Stimulated activated naive CD8-positive, alpha-beta T cell treated with anti-CD3 and anti-CD28 coated beads, Interleukin-15, amount 100 ng/mL, for 72 hours (primary cell): ENCODE data around the gene SNX25.
"Not testable (repeated sequence)": the region's sequence is repeated elsewhere in the genome, so short reads cannot be mapped to it uniquely, and the experiment has no call there.

Source experiments
- ATAC-seq: fragments of 150-1000 bp; cut with Tn5 transposase; 2 replicates; pipeline ENCODE4 v1.10.0; 2021; ENCODE audit warnings: mild to moderate bottlenecking, moderate library complexity
- DNase-seq, 2 donors: peaks; one replicate each; pipeline ENCODE4 v3.0.0; 2021 to 2022
- H3K27ac Mint-ChIP-seq, 2 donors: one replicate each; pipeline ENCODE4 v1.8.0; 2022; ENCODE audit warnings: mild to moderate bottlenecking in 2 of 2, mixed read lengths in 2 of 2, moderate library complexity in 2 of 2
- H3K27me3 Mint-ChIP-seq: one replicate; pipeline ENCODE4 v1.8.0; 2022; ENCODE audit warnings: mixed read lengths
- H3K4me1 Mint-ChIP-seq: one replicate; pipeline ENCODE4 v1.8.0; 2022; ENCODE audit warnings: mild to moderate bottlenecking, mixed read lengths
- H3K4me3 Mint-ChIP-seq, 2 donors: one replicate each; pipeline ENCODE4 v1.8.0; 2022; ENCODE audit warnings: mild to moderate bottlenecking in 2 of 2, mixed read lengths in 2 of 2, moderate library complexity in 1 of 2
- H3K9me3 Mint-ChIP-seq, 2 donors: one replicate each; pipeline ENCODE4 v1.8.0; 2022; ENCODE audit warnings: mixed read lengths in 2 of 2

SNX25 gene

DNA sequence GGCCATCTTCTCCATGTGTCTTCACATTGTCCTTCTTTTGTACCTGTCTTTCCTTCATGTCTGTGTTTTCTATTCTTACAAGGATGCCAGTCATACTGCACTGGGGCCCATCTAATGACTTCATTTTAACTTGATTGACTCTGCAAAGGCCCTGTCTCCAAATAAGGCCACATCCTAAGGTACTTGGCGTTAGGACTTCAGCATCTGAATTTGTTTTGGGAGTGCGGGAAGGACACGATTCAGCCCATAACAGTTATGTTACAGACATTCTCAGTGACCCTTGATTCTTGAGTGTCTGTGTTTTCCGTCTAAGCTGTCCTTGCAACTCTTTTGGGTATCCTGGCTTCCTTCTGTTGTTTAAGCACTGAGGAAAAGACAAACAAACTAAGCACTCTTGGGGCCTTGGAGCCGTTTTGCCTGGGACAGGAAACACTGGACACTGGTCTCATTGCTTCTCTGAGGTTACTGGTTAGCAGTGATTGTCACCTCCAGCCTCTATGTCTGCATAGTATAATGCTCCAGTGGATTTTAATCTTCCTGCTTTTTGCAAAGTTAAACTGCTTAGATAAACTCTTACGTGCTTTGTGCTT is 80.7 kb downstream of the SNX25 start:
- DNase-seq: no peak
- no peak for ATAC-seq
- no peak overlapping the region for H3K27ac Mint-ChIP-seq
- no peak overlapping the region for H3K4me3 Mint-ChIP-seq
- H3K4me1 Mint-ChIP-seq: no peaks in the 10 kb centered on the region
- no peaks in the 10 kb centered on the region for H3K9me3 Mint-ChIP-seq
- no peaks in the 10 kb centered on the region for H3K27me3 Mint-ChIP-seq

DNA sequence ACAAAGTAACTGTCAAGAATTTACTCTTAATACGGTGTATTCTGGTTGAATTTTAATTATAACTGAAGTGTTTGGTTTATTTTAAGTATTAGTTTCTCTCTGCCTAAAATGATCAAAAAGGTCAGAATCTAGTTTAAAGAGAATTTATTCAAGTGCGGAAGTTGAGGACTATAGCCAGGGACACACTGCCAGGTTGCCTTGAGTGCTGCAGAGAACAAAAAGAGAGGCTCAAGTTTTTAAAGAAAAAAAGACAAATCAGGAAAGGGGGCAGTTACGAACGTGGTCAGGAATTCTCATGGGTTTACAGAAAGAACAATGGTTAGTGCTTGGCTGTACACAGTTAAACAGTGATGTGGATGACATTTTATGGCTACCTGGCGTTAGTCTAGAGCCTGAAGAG is 81.3 kb downstream of the SNX25 start:
- ATAC-seq: no peak
- H3K9me3 Mint-ChIP-seq: no peaks in the 10 kb centered on the region
- H3K27me3 Mint-ChIP-seq: no peaks in the 10 kb centered on the region
- no peak overlapping the region for H3K27ac Mint-ChIP-seq
- no peak for DNase-seq
- H3K4me1 Mint-ChIP-seq: no peaks in the 10 kb centered on the region
- H3K4me3 Mint-ChIP-seq: no peak overlapping the region

DNA sequence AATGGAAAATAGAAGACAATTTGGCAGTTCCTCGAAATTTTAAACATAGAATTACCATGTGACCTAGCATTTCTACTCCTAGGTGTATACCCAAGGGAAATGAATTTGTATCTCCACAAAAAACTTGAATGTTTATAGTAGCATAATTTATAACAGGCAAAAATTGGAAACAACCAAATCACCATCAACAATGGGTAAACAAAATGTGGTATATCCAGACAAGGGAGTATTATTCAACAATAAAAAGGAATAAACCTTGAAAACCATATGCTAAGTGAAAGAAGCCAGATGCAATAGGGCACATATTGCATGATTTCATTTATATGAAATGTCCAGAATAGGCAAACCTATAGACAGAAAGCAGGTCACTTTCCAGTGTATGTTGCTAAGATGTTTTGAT is 83.8 kb downstream of the SNX25 start:
- Mint-ChIP-seq H3K4me3 (no peak overlapping the region), H3K27me3 (no peaks in the 10 kb centered on the region), H3K27ac (no peak overlapping the region), H3K9me3 (no peaks in the 10 kb centered on the region), H3K4me1 (no peaks in the 10 kb centered on the region)
- ATAC-seq: no peak
- no peak for DNase-seq

DNA sequence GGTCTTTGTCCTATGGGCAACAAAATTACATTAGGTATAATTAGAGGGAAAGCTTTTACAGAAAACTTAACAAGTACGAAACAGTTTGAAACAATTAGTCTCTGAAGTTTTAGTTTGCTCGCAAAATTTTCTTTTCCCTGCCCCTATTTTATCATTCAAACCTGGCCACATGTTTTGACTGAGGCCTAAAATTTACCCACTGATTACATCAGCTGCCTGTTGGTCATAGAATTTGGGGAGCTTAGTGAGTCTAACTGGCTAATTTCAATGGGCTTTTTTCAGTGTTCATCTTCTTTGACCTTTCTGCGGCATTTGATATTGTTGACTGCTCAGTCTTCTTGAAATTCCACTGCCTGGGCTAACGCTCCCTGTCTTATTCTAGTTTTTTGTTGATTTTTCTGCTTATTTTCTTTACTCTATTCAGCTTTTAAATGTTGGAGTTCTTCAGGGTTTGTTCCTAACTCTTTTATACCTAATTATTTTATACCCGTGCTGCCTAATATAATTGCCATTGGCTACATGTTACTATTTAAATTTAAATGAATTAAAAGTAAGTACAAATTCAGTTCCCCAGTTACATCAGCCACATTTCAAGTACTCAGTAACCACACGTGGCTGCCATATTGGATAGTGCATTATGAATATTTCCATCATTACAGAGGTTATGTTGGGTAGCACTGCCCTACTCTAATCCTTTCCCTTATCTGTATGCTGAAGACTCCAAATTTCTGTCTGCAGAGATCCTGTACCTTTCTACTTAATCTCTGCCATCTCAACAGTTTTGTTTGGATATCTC is 87.5 kb downstream of the SNX25 start:
- Mint-ChIP-seq H3K4me3 (no peak overlapping the region), H3K27ac (peak overlapping the region in 1 of 2 donors; percentile 27), H3K9me3 (no peaks in the 10 kb centered on the region), H3K4me1 (no peaks in the 10 kb centered on the region), H3K27me3 (no peaks in the 10 kb centered on the region)
- ATAC-seq: no peak
- no peak for DNase-seq

DNA sequence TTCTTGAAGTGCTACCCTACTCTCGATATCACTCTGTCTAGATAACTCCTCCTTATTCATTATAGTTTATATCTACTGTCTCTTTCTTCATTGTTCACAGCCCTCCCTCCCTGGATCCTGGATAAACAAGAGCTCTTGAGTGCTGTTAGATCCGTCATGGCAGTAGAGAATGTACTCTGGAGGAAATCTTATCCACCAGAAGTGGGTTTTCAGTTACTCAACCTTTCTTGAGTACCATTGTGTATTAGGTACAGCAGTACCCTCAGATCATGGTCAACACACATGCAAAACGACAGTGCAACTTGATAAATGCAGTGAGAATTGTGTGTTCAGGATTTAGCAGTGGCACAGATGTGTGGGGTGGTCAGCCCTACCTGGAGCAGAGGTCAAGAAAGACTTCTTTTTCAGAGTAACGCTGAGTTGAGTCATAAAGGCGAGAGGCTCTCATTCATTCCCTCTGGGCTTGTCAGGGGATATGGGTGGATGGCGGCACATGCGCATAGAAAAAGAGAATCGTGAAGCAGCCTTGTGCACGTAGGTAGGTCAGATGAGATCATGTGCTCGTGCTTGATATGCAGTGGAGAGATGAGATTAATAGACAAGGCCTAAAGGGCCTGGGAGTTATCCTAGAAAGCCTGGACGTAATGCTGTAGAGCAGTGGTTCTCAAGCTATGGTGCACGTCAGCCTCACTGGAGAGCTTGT is 89.5 kb downstream of the SNX25 start:
- no peak overlapping the region for H3K4me3 Mint-ChIP-seq
- no peaks in the 10 kb centered on the region for H3K4me1 Mint-ChIP-seq
- ATAC-seq: no peak
- DNase-seq: no peak
- no peaks in the 10 kb centered on the region for H3K27me3 Mint-ChIP-seq
- H3K27ac Mint-ChIP-seq: peak overlapping the region in 1 of 2 donors; percentile 0
- no peaks in the 10 kb centered on the region for H3K9me3 Mint-ChIP-seq

DNA sequence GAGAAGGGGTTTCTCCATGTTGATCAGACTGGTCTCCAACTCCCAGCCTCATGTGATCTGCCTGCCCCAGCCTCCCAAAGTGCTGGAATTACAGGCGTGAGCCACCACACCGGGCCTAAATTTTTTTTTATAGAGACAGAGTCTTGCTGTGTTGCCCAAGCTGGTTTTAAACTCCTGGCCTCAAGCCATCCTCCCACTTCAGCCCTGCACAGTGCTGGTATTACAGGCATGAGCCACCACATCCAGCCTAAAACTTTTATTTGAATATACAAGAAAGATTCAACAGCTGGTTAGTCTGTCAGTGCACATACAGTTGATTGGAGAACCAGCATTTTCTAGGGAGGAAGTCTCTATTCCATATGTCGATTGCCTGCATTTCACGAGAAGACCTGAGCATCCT is 95.1 kb downstream of the SNX25 start:
- DNase-seq: no peak
- Mint-ChIP-seq H3K27me3 (no peaks in the 10 kb centered on the region), H3K9me3 (no peaks in the 10 kb centered on the region), H3K27ac (peak overlapping the region in 1 of 2 donors; percentile 55), H3K4me1 (peaks cover 7% of the 10 kb centered on the region), H3K4me3 (no peak overlapping the region)
- peak; percentile 18 for ATAC-seq

DNA sequence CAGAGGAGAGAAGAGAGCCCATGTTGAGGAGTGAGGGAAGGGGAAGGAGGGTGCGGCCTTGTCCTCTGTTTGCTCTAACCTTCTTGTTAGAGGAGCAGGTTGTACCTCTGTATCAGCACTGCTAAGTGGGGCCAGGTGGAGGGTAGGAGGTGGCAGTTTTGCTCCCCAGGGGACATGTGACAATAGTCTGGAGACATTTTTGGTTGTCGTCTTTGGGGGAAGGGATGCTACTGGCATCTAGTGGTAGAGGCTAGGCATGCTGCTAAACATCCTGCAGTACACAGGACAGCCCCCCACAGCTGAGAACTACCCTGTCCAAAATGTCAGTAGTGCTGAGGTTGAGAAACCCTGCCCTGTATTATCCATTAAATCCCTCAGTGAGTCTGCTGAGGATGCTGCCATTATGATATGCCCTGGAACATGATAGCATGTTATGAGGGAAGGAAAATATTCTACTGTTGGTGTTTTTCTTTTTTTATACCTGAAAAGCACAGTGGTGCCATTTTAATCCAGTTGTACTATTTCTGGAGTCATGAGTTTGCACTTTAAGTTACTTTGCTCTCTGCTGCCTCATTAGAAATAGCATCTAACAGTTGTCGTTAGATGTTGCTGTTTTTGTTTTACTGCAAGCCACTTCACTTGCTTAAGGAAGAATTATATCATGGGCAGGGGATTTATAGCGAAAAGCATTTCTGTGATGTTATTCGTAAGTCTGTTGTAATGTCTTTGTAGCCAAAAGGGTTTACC is 95.7 kb downstream of the SNX25 start:
- H3K9me3 Mint-ChIP-seq: no peaks in the 10 kb centered on the region
- DNase-seq (peak; percentile 19 to 32), ATAC-seq (peak; percentile 83)
- H3K4me1 Mint-ChIP-seq: peaks cover 7% of the 10 kb centered on the region
- H3K27ac Mint-ChIP-seq: peak overlapping the region in 1 of 2 donors; percentile 55
- no peak overlapping the region for H3K4me3 Mint-ChIP-seq
- no peaks in the 10 kb centered on the region for H3K27me3 Mint-ChIP-seq

DNA sequence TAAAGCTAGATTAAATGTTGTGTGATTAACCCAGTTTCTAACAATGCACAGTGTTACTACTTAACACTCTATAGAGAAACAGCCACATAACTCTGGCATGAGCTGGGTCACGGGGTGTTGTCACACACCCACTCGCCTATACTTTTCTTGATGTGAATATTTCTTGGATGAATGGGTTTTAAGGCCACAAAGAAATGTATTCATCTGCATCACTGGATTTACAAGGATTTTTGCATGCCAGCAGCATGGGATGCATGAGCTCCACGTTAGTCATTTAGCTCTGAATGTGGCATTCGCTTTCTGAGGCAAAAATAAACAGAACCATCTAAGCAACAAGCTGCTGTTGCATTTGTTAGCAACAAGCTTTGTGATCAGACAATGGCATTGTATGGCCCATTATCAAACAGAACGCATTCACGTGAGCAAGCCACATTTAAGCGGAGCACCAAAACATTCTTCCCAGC is 96.6 kb downstream of the SNX25 start:
- DNase-seq: no peak
- no peaks in the 10 kb centered on the region for H3K9me3 Mint-ChIP-seq
- no peak overlapping the region for H3K4me3 Mint-ChIP-seq
- ATAC-seq: no peak
- peaks cover 7% of the 10 kb centered on the region for H3K4me1 Mint-ChIP-seq
- no peaks in the 10 kb centered on the region for H3K27me3 Mint-ChIP-seq
- H3K27ac Mint-ChIP-seq: no peak overlapping the region

DNA sequence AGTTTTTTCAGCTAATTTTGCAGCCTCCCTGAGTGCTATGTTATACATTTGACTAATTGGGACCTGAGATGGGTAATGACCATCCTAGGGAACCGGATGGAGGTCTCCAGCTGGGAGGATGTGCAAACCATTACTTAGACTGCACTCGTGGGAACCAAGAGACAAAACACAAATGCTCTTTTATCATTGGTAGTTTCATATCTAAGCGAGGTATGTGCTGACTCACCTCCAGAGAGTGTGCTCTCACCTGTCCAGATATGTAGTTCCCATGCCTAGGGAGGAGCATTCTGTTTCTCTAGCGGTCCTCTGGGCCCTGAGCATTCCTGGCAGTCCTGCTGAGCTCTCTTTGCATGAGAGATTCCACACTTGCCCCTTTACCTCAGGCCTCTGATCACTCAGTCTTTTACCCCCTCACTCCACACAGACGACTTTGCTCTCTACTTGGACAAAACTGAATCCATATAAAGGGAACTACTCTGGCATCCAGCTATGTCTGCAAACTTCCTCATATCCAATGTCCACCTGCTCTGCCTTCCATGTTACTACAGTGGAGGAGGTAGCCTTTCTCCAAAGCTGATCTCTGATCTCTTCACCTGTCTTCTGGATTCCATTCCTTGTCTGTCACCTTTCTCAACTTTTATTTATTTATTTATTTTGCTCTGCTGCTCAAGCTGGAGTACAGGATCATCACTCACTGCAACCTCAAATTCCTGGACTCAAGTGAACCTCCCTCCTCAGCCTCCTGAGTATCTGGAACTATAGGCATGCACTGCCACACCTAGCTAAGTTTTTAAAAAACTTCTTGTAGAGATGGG is 97.9 kb downstream of the SNX25 start:
- ATAC-seq (no peak), DNase-seq (no peak)
- Mint-ChIP-seq H3K27me3 (no peaks in the 10 kb centered on the region), H3K27ac (no peak overlapping the region), H3K4me3 (no peak overlapping the region), H3K4me1 (peaks cover 7% of the 10 kb centered on the region), H3K9me3 (no peaks in the 10 kb centered on the region)

DNA sequence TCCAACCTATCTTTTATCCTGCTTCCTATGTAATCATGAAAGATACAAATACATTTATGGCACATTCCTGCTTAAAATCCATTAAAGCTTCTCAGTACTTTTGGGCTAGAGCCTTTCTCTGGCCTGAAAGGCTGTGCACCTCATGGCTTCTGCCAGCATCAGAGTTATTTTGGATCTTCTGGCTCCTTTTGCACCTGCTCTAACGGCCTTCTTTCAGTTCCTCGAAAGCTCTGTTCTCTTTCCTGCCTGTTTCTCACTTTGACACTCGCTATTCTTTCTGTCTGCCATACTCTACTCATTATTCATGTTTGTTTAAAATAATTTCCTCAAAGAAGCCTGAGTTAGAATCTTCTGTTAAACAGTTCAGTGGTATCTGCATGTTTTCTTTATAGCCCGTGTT is 100.4 kb downstream of the SNX25 start:
- ATAC-seq (no peak), DNase-seq (no peak)
- H3K4me1 Mint-ChIP-seq: peaks cover 3% of the 10 kb centered on the region
- H3K27ac Mint-ChIP-seq: no peak overlapping the region
- no peaks in the 10 kb centered on the region for H3K9me3 Mint-ChIP-seq
- H3K27me3 Mint-ChIP-seq: no peaks in the 10 kb centered on the region
- no peak overlapping the region for H3K4me3 Mint-ChIP-seq

DNA sequence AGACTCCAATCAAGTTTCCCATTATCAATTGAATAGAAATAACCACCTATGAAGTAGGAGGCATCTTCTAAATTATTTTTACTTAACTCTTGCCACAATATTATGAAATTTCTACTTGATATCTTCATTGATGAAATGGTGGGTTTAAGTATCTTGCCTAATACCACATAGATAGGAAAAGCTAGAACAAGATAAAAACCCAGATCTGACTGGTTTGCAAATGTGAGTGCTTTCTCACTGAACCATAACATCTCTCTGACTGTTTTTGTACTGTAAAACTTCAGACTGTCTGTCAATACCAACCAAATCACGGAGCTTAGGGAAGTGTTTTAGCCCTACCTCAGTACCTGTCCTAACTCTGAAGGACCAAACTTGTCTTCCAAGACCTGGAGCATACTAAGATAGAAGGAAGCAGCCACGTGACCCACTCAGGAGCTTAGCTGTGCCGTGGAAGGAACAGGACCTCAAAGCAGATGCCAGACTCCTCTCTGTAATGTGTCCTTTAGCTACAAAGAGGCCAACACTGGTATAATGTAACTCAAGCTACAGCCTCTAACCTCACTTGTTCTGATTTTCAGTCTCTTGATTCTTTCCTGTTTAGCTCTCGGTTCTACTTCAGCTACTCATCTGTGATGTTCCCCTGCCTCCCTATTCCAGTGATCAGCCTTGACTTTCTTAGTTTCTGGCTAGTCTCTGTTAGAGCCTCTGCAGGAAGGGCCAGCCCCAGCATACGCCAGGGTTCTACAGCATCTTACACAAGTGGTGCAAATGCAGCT is 101.9 kb downstream of the SNX25 start:
- ATAC-seq (no peak), DNase-seq (no peak)
- H3K27ac Mint-ChIP-seq: no peak overlapping the region
- H3K4me3 Mint-ChIP-seq: no peak overlapping the region
- H3K9me3 Mint-ChIP-seq: no peaks in the 10 kb centered on the region
- H3K27me3 Mint-ChIP-seq: no peaks in the 10 kb centered on the region
- H3K4me1 Mint-ChIP-seq: no peaks in the 10 kb centered on the region

DNA sequence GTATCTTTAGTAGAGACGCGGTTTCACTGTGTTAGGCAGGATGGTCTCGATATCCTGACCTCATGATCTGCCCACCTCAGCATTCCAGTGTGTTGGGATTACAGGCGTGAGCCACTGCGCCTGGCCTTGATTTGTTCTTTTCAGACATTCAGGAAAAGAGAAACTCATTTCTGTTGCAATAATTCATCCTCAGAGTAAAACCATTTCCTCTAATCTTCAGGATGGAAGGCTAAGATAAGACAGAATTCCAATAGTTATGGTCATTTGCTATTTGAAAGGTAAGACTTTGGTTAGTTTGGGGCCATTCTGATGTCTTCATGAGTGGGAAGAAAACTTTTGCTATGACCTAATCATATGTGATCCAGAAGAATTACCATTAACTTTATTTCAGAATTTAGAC is 103.3 kb downstream of the SNX25 start:
- no peak for ATAC-seq
- DNase-seq: no peak
- Mint-ChIP-seq H3K27ac (no peak overlapping the region), H3K4me1 (peaks cover 6% of the 10 kb centered on the region), H3K27me3 (no peaks in the 10 kb centered on the region), H3K9me3 (no peaks in the 10 kb centered on the region), H3K4me3 (no peak overlapping the region)

DNA sequence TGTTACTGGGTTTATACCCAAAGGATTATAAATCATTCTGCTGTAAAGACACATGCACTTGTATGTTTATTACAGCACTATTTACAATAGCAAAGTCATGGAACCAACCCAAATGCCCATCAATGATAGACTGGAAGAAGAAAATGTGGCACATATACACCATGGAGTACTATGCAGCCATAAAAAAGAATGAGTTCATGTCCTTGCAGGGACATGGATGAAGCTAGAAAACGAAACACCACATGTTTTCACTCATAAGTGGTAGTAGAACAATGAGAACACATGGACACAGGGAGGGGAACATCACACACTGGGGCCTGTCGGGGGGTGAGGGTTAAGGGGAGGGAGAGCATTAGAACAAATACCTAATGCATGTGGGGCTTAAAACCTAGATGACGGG is 108.1 kb downstream of the SNX25 start:
- ATAC-seq, H3K27me3 Mint-ChIP-seq, H3K9me3 Mint-ChIP-seq, H3K4me3 Mint-ChIP-seq, DNase-seq, H3K27ac Mint-ChIP-seq: not testable (repeated sequence)
- peaks cover 18% of the 10 kb centered on the region for H3K4me1 Mint-ChIP-seq

DNA sequence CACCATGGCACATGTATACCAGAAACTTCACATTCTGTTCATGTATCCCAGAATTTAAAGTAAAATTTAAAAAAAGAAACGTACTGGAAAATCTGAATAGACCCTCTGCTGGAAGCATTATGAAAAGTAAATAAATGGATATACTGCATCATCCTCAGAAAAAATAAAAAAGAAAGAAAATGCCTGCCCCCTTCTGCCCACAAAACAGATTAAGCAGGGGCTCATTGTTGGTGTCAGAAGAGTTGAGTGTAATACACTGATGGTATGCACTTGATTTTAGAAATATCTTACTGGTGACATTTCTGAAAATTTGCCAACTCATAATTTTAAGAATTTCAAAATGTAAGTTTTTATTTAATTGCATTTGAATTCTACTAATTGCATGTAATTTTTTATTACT is 108.5 kb downstream of the SNX25 start:
- no peak overlapping the region for H3K27ac Mint-ChIP-seq
- peaks cover 18% of the 10 kb centered on the region for H3K4me1 Mint-ChIP-seq
- no peaks in the 10 kb centered on the region for H3K9me3 Mint-ChIP-seq
- H3K27me3 Mint-ChIP-seq: no peaks in the 10 kb centered on the region
- ATAC-seq (no peak), DNase-seq (no peak)
- no peak overlapping the region for H3K4me3 Mint-ChIP-seq
